Measurements from ENCODE around the gene PLEKHG5. TPM values are rescaled to one million over a fixed set of nuclear protein-coding genes. Genes with fewer than 3 reads are reported as not detected.
"Not testable (repeated sequence)": the region's sequence is repeated elsewhere in the genome, so short reads cannot be mapped to it uniquely, and the experiment has no call there.

PLEKHG5 gene
- polyA plus RNA-seq, 3 donors from 2014 or later: 0.08 TPM; not detected in 2

DNA sequence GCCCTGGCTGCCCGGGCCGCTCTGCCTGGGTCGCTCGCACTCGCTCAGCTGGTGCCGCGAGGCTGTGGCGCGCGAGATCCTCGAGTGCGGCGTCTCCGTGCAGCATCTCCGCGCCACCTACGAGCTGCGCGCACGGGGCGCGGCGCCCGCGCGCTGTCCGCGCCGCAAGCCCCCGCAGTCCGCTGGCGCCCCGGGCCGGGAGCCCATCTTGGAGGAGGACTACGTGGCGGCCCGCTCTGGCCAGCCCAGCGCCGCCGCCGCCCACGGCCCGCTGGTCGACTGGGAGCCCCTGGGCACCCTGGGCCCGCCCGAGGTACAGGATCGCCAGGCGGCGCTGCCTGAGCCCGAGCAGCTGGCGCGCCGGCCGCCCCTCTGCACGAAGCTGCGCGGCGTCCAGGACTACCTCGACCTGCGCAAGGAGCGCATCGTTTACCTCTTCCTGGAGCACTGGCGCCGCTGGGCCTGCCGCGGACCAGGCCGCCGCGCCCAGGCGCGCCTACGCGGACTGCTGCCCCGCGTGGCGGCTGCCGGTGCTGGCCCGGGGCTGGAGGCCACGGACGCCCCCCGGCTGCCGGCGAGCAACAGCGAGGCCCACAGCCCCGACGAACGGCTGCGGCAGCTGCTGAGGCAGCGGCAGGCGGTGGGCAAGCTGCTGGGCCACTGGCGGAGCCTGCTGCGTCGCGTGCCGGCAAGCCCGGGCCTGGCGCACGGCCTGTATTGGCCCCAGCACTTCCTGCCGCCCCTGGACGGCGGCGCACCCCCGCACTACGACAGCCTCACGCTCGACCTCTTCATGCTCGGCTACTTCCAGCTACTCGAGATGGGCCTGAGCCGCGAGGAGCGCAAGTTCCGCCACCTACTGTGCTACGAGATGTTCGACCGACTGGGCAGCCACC is 36.4 kb downstream of the PLEKHG5 start:
- peaks cover 2 to 8% of the 10 kb centered on the region in 2 donors for H3K4me1 Mint-ChIP-seq
- peaks cover 12 to 22% (median 12%) of the 10 kb centered on the region in 3 donors for H3K27me3 Mint-ChIP-seq (ENCODE audit: low read depth in 3 of 3)
- no peaks in the 10 kb centered on the region for H3K9me3 Mint-ChIP-seq
- H3K4me3 Mint-ChIP-seq: no peak overlapping the region
- H3K27ac Mint-ChIP-seq: no peak overlapping the region
- no peak for DNase-seq
- H3K36me3 Mint-ChIP-seq: no peaks in the 10 kb centered on the region

DNA sequence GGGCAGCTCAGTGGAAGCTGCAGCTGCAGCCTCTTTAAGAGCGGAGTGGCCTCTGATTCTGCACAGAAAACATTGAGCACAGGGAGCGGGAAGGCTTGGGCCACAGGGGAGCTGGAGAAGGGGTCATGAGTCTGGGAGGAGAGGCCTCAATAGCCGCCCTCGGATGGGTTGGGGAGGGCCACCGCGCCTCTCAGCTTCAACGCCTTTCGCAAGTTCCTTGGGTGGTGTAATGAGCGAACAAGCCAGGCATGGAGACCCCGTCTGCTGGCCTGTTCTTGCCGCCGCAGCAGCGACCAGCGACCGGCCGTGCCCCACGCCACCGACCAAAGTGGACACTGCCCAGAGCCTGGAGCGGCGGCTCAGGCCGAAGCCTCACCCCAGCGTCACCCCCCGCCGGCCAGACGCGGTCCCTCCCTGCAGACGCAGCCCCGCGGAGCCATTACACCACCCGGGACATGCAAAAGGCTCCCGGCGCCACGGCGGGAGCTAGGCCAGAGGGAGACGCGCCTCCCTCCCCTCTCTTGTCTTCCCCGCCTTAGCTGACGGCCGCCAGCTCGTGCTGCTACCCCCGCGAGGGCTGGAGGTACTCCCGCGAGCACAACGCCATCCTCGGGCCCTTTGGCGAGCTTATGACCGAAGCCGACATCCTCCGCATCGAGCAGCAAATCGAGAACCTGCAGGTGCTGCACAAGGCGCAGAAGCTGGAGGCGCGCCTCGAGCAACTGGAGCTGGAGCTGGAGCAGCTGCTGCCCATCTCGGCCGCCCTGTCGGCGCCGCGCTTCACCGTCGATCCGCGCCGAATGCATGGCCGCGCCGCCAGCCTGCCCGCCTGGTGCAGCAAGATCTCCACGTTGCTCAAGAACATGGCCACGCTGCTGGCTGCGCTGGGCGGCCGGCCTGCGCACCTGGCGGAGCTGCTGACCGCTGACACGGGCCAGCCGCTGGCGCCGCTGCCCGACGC is 37.3 kb downstream of the PLEKHG5 start:
- H3K4me3 Mint-ChIP-seq, DNase-seq, H3K9me3 Mint-ChIP-seq, H3K36me3 Mint-ChIP-seq, H3K27ac Mint-ChIP-seq, H3K4me1 Mint-ChIP-seq: not testable (repeated sequence)
- H3K27me3 Mint-ChIP-seq (ENCODE audit: low read depth in 3 of 3): peaks cover 17 to 25% (median 18%) of the 10 kb centered on the region in 3 donors

DNA sequence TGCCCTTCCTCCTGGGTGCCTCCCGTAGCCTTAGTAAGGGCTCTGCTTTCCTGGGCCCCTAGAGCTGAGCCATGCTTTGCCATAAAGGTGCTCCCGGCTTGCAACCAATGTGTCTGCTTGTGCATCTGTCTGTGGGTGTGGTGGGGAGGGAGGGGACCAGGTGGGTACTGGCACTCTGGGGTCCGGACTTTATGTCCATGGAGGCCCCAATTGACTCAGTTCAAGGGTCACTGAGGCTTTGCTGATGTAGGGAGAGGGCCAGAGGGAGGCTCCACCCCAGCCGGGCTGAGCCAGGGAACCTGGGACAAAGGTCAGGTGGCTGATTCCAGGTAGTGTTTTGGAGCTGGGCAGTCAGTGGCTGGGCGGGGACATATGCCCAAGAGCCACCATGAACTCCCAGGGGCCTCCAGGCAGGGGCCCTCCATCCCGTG is 40.5 kb downstream of the PLEKHG5 start:
- H3K27ac Mint-ChIP-seq: no peak overlapping the region
- no peak overlapping the region for H3K4me3 Mint-ChIP-seq
- H3K36me3 Mint-ChIP-seq: no peaks in the 10 kb centered on the region
- no peak for DNase-seq
- H3K27me3 Mint-ChIP-seq (ENCODE audit: low read depth in 3 of 3): peaks cover 17 to 22% (median 18%) of the 10 kb centered on the region in 3 donors
- H3K9me3 Mint-ChIP-seq: peaks cover 0 to 4% (median 0%) of the 10 kb centered on the region in 6 donors
- H3K4me1 Mint-ChIP-seq: peaks cover 0 to 7% of the 10 kb centered on the region in 2 donors

DNA sequence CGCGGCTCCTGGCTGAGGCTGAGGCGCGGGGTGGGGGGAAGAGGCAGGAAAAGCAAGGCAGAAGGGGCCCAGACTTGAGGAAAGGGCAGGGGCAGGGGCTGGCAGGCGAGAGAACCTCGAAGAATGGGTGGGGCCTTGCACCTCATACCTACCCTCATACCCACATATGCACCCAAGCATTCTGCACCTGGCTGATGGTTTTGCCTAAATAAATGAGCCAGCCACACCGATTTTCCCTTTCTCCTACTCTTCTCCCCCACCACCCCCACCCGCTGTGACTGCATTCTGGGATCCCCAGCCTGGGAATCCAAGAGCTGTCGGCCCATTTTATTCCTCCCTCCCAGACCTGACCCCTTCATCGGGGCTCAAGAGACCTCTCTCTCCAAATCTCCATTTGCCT is 41.0 kb downstream of the PLEKHG5 start:
- H3K4me1 Mint-ChIP-seq, H3K36me3 Mint-ChIP-seq, DNase-seq, H3K9me3 Mint-ChIP-seq, H3K4me3 Mint-ChIP-seq, H3K27ac Mint-ChIP-seq: not testable (repeated sequence)
- H3K27me3 Mint-ChIP-seq (ENCODE audit: low read depth in 3 of 3): peaks cover 17 to 22% (median 18%) of the 10 kb centered on the region in 3 donors

DNA sequence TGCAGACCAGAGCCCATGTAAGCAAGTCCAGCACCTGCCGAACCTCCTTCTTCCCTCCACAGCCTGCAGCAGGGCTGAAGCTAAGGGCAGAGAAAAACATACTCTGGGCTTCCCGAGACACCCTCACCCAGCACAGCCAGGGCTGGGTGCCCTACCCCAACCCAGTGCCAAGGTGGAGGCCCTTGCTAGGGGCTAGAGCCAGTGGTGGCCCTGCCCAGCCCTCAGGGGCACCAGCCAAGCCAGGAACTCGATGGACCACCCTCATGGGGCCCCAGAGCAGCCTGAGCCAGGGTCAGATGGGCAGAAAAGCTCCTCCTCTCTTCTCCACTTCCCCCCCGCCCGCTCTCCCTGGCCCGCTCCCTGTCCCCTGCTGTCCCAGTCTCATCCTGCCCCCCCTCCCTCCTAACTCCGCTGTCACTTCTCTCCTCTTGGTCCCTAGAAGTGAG is 41.4 kb downstream of the PLEKHG5 start:
- peak overlapping the region in 1 of 5 donors; percentile 9 for H3K4me3 Mint-ChIP-seq
- no peak for DNase-seq
- H3K27me3 Mint-ChIP-seq (ENCODE audit: low read depth in 3 of 3): peaks cover 17 to 24% (median 19%) of the 10 kb centered on the region in 3 donors
- no peak overlapping the region for H3K27ac Mint-ChIP-seq
- peaks cover 0 to 7% of the 10 kb centered on the region in 2 donors for H3K4me1 Mint-ChIP-seq
- peaks cover 0 to 4% (median 0%) of the 10 kb centered on the region in 6 donors for H3K9me3 Mint-ChIP-seq
- H3K36me3 Mint-ChIP-seq: no peaks in the 10 kb centered on the region

DNA sequence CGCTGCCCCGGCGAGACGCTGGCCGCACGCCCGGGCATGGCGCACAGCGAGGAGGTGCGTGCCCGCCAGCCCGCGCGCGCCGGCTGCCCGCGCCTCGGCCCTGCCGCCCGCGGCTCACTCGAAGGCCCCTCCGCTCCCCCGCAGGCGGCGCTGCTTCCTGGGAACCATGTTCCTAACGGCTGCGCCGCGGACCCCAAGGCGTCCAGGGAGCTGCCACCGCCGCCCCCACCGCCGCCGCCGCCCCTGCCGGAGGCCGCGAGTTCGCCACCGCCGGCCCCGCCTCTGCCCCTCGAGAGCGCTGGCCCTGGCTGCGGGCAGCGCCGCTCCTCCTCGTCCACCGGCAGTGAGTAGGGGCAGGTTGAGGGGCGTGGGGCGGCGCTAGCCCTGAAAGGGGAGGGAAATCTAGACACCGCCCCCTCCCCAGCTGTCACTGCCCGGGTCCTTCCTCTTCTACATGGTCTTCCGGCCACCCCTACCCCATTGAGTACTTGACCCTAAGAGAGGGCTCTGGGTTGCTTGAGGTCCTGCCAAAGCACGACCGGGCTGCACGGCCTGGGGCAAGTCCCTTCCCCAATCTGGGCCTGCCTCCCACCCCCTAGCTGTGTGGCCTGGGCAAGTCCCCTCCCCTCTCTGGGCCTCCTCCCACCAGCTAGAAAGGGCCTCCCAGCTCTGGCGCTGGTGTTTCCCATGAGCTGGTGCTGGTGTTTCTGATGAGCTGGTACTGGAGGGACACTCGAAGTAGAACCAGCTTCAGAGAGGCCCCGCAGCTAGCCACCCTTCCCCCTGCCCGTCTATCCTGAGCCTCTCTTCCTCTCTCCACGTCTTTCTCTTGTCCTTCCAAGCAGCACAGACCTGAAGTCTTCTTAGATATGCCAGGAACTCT is 42.5 kb downstream of the PLEKHG5 start:
- Mint-ChIP-seq H3K4me3 (peak overlapping the region in 4 of 5 donors; percentile 9 to 44 (median 33)), H3K27ac (no peak overlapping the region), H3K9me3 (peaks cover 0 to 4% (median 0%) of the 10 kb centered on the region in 6 donors), H3K4me1 (peaks cover 0 to 7% of the 10 kb centered on the region in 2 donors), H3K36me3 (no peaks in the 10 kb centered on the region), H3K27me3 (ENCODE audit: low read depth in 3 of 3) (peaks cover 17 to 28% (median 22%) of the 10 kb centered on the region in 3 donors)
- DNase-seq: no peak

DNA sequence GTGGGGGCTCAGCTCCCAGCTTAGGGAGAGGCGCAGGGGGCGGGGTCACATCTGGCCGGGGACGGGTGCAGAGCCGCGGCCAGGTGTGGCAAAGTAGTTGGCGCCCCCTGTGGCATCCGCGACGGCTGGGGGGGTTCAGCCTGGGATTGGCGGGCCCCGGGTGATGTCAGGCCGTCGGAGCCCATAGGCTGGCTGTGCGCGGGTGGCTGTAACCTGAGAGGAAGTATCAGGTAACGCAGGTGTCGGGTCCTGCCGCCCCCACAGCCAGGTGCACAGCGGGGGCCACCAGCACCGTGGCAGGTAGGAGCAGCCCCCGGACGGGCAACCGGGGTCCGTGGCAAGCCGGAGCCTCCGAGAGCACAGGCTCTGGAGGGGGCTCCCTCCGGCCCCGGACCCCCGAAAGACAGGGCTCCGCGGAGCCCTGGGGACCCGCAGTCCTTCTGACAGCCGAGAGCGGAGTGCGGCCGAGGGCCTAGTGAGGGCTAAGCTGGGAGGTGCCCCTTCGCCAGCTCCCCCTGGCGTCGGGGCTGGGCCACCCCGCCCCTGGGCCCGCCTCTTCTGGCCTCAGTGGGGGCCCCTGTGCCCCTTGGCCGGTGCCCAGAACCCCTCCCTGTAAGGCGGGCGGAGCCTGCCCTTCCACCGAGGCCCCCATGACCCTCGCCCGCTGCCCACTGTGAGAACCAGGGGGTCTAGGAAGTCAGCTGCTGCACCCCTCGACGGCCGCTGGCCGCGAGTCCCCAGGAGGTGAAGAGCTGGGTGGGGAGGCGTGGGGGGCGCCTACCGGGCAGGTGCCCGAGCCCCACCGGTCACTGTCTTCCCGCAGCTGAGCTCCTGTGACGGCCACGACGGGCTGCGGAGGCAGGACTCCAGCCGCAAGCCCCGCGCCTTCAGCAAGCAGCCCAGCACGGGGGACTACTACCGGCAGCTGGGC is 43.4 kb downstream of the PLEKHG5 start:
- H3K27ac Mint-ChIP-seq: no peak overlapping the region
- H3K9me3 Mint-ChIP-seq: peaks cover 0 to 4% (median 0%) of the 10 kb centered on the region in 6 donors
- H3K36me3 Mint-ChIP-seq: no peaks in the 10 kb centered on the region
- peak overlapping the region in 2 of 5 donors; percentile 12 to 35 for H3K4me3 Mint-ChIP-seq
- H3K27me3 Mint-ChIP-seq (ENCODE audit: low read depth in 3 of 3): peaks cover 14 to 24% (median 22%) of the 10 kb centered on the region in 3 donors
- DNase-seq: no peak
- H3K4me1 Mint-ChIP-seq: peaks cover 0 to 7% of the 10 kb centered on the region in 2 donors

DNA sequence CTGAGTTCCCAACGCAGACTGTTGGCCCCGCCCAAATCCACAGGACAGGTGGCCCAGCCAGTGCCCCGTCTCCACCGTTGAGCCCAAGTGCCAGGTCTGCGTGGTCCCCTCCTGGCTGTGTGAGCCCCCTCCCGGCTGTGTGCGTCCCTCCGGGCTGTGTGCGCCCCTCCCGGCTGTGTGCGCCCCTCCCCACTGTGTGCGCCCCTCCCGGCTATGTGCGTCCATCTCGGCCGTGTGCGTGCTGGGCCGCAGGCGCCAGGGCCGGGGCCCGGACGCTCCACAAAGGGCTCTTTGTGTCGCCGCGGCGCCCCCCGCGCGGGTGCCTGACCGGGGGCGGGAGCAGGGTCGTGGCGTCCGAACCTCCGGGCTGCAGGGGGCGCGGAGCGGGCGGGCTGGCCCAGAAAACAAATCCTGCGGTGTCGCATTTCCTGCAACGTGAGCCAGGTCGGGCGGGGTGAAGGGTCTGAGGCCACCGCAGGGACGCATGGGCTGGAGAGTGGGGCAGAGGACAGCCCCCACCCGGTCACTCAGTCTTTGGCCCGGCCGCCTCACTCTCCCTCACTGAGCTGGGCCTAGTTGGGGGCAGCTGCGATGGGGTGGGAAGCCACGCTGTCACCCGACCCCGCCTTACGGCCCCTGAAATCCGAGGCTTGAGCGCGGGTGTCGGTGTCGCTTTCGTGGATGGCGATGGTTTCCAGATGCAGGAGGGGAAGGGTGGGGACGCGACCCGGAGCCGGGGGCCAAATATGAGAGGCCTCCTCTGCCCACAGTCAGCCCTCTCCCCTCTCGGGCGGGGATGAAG is 44.2 kb downstream of the PLEKHG5 start:
- H3K9me3 Mint-ChIP-seq: peaks cover 0 to 4% (median 0%) of the 10 kb centered on the region in 6 donors
- H3K4me3 Mint-ChIP-seq: peak overlapping the region in 3 of 5 donors; percentile 12 to 44 (median 35)
- H3K27me3 Mint-ChIP-seq (ENCODE audit: low read depth in 3 of 3): peaks cover 12 to 22% (median 20%) of the 10 kb centered on the region in 3 donors
- peaks cover 0 to 7% of the 10 kb centered on the region in 2 donors for H3K4me1 Mint-ChIP-seq
- no peak overlapping the region for H3K27ac Mint-ChIP-seq
- no peak for DNase-seq
- no peaks in the 10 kb centered on the region for H3K36me3 Mint-ChIP-seq

DNA sequence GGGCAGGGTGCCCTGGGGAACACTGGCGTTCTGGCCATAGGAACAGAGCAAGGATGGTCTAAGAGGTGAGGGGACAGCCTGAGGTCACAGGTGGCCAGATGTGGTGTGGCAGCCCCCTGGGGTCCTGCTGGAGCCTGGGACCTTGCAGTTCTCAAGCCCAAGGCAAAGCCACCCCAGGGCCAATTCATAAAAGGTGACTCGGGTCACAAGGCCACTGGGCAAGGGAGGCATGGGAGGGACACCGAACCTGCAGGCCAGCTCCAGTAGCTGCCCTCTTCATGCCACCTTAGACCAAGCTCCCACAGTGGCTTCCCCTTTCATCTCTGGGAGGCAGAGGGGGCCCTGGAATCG is 44.8 kb downstream of the PLEKHG5 start:
- Mint-ChIP-seq H3K27ac (no peak overlapping the region), H3K27me3 (ENCODE audit: low read depth in 3 of 3) (peaks cover 12 to 22% (median 20%) of the 10 kb centered on the region in 3 donors)

DNA sequence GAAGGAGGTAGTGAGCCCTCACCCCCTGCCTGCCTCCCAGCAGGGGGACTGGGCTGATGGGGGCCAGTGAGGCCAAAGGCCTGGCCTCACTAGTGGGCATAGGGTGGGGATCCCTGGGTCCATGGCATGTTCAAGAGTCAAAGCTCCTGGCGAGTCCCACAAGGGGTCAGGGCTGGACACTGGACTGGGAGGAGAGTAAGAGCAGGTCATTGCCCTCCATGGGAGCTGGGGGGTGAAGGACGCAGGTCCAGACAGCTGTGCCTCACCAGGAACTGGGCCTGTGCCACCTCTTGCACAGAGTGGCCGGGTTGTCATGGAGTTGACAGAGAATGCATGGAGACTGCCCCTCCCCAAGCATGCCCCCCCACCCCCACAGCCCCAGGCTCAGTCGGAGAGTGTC is 45.5 kb downstream of the PLEKHG5 start:
- DNase-seq, H3K27ac Mint-ChIP-seq, H3K4me3 Mint-ChIP-seq, H3K36me3 Mint-ChIP-seq, H3K4me1 Mint-ChIP-seq, H3K9me3 Mint-ChIP-seq: not testable (repeated sequence)
- H3K27me3 Mint-ChIP-seq (ENCODE audit: low read depth in 3 of 3): peaks cover 11 to 23% (median 22%) of the 10 kb centered on the region in 3 donors

More for the DNA sequence above, 44.8 kb downstream of the PLEKHG5 start:
- peak overlapping the region in 1 of 5 donors; percentile 33 for H3K4me3 Mint-ChIP-seq
- DNase-seq: no peak
- no peaks in the 10 kb centered on the region for H3K36me3 Mint-ChIP-seq
- H3K4me1 Mint-ChIP-seq: peaks cover 0 to 7% of the 10 kb centered on the region in 2 donors
- peaks cover 0 to 4% (median 0%) of the 10 kb centered on the region in 6 donors for H3K9me3 Mint-ChIP-seq

DNA sequence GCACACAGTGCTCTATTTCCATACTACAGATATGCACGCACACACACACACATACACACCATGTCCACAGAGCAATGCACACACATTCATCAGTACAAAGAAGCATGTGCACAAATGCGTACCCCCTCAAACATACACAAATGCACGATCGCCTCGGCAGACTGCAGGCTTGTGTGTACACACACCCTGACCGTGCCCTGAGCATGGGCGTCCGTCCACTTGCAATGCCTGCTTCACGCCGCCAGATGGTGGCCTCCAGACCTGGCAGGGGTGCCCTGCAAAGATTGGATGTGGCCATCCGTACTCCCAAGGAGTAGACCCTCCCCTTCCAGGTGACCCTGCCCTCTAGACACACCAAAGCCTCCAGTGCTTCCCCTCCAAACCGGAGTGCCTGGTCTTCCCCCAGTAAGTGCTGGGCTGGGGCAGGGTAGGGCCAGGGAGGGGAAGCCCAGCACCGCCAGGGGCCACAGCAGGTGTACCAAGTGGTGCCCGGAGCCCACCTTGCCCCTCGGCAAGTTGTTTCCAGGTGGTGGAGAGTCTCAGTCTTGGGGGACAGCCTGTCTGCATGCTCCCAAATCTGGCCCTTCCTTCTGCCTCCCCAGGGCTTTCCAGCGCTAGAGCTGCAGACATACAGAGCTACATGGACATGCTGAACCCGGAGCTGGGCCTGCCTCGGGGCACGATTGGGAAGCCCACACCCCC is 46.3 kb downstream of the PLEKHG5 start:
- no peak for DNase-seq
- no peak overlapping the region for H3K27ac Mint-ChIP-seq
- no peaks in the 10 kb centered on the region for H3K36me3 Mint-ChIP-seq
- peaks cover 0 to 10% of the 10 kb centered on the region in 2 donors for H3K4me1 Mint-ChIP-seq
- H3K27me3 Mint-ChIP-seq (ENCODE audit: low read depth in 3 of 3): peaks cover 10 to 22% (median 18%) of the 10 kb centered on the region in 3 donors
- H3K9me3 Mint-ChIP-seq: peaks cover 0 to 4% (median 0%) of the 10 kb centered on the region in 6 donors
- H3K4me3 Mint-ChIP-seq: no peak overlapping the region
